ENCODE measurements around the gene MBD6.
"Not testable (repeated sequence)": the region's sequence is repeated elsewhere in the genome, so short reads cannot be mapped to it uniquely, and the experiment has no call there.

MBD6 gene

DNA sequence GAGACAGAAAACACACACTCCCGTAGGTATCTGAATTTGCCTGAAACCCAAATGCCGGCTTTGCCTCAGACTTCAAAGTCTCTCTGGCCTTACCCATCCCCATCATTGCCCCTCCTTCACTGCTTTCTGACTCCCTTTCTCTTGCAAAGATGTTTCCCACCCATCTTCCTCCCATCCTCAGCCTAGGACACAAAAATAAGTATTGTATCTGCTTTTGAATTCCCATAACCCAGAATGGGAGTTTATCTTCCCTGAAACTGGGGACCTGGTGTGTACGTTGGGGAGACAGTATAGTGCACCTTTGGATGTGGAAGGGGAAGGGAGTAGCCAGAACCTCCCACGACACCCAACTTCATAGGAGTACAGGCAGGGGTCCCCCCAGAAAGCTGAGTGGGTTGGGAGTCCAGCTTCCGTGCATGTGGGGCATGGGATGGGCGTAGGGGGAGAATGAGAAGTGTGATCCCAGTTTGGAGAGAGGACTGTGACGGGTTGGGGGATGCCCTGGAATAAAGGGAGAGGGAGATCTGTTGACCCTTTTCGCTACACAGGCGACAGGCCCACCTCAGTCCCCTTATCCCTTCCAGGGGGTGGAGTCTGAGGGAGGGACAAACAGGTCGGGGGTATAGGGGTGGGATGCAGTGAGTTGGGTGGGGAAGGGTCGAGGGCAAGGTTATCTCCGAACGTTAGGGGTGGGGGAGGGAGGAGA, 26.7 kb downstream of the MBD6 start:
- no peak for DNase-seq (ENCODE audit: low read depth in 2 of 2)

DNA sequence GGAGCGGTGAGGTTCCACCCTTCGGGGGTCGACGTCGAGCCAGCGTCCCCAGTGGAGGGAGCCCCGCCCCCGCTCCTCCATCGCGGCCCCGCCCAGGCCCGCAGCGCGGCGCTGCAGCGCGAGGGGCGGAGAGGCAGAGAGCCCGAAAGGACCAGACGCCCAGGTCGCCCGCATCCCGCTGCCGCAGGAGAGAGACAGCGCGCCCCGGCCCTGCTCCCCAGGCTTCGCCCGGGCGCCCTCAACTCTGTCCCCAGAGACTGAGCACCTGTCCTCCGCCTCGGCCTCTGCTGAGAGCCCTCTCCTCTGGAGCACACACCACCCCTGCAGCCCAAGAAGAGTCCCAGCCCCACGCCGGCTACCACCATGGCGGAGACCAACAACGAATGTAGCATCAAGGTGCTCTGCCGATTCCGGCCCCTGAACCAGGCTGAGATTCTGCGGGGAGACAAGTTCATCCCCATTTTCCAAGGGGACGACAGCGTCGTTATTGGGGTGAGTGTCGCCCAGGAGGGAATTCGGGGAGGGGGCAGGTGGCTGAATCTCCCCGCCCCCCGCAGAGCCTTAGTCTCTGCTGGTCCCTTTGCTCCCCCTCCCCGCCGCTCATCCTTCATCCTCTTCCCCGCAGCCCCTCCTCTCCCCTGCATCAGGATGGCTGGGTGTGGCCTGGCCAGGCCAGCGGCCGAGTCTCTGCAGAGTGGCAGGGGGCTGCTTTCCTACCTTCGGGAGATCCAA, 27.5 kb downstream of the MBD6 start, which contains the start of gene KIF5A:
Gene KIF5A, plus strand, starts transcription at position 136 of the 732 bp plus-strand sequence. Its CDS starts 228 bp downstream, at position 364.
- peak; percentile 25 to 52 for DNase-seq (ENCODE audit: low read depth in 2 of 2)

GRCh38 chr12:57550641-57551549, 28.3 kb downstream of the MBD6 start:
- no peak for DNase-seq (ENCODE audit: low read depth in 2 of 2)

DNA sequence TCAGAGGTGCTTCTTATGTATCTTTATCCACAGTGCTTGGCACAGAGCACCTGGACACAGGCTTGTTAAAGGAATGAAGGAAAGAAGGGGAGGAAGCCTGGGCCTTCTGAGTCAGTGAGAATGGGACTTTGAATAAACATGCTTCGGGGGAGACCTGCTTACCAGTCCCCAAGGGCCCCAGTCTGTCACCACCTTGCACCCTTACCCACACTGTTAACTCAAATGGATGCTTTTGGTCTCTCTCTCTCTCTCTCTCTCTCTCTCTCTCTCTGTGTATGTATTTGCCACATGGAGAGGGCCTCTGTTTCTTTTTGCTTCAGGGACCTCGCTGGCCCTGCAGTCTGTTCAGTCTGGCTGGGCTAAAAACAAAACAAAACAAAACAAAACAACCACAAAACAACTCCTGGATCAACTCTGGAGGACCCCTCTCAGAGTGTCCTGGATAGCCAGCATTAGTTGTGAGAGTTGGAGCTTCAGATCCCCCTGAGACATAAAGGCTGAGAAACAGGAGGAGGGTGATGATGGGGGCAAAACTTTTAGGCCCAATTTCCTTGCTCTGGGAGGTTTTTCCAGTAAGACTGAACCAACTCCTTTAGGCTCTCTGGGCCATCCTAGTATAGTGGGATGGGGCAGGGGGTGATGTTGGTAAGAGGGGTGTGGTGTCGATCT, 29.1 kb downstream of the MBD6 start:
- no peak for DNase-seq (ENCODE audit: low read depth in 2 of 2)

GRCh38 chr12:57552306-57552651, 29.7 kb downstream of the MBD6 start:
- DNase-seq (ENCODE audit: low read depth in 2 of 2), result no peak

DNA sequence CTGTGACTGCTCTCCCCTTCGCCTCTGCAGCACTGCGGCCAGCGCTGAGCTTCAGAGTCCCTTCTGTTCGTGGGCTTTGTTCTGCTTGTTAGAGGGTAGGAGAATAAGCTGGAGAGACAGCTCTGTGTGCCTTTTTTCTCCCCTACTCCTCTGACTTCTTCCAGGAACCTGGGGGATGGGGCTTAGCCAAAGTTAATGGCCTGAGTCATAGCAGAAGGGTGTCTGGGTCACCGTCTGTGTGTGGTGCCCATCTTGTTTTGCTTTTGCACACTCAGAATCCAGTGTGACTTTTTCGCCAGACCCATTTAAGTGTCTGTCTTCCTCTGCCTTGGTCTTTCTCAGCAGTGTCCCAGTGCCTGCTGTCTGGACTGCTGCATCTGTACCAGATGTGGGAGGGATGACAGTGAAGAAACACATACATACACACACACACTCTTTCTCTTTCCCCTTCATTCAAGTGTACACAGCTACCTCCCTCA, 30.2 kb downstream of the MBD6 start:
- DNase-seq (ENCODE audit: low read depth in 2 of 2), result no peak

- no peak for DNase-seq (ENCODE audit: low read depth in 2 of 2)
Measured at GRCh38 chr12:57553343-57554202, 30.9 kb downstream of the MBD6 start.

- DNase-seq (ENCODE audit: low read depth in 2 of 2), result no peak
Measured at GRCh38 chr12:57554453-57554852, 31.8 kb downstream of the MBD6 start.

DNA sequence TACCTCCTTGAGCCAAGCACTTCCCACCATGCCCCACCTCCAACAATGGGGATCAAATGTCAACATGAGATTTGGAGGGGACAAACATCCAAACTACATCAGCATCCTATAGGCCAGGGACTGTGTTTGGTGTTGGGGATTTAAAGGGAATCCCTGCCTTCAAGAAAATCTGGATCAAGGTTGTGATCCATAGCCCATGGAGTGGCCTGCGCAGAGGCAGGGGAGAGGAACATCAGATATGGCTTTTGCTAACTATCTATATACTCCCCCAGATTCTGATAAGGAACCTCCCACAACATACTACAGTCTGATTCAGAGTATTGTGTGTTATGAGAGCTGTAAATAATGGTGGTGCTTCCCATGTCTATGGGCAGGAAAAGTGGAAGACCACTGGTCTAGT, 32.3 kb downstream of the MBD6 start:
- no peak for DNase-seq (ENCODE audit: low read depth in 2 of 2)

- no peak for DNase-seq (ENCODE audit: low read depth in 2 of 2)
Measured at GRCh38 chr12:57558864-57559263, 36.2 kb downstream of the MBD6 start.

DNA sequence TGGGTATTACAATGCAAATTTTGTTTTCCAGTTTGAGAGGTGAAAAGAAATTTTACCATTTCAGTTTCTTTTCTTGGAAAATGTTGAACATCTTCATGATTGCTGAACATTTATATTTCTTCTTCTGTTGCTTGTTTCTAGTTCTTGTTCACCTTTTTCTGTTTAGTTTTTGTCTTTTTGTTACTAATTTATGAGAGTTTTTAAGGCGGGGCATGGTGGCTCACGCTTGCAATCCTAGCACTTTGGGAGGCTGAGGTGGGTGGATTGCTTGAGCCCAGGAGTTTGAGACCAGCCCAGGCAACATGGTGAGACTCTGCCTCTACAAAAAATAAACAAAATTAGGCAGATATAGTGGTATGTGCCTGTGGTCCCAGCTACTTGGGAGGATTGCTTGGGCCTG, 37.9 kb downstream of the MBD6 start:
- DNase-seq (ENCODE audit: low read depth in 2 of 2), result no peak

- DNase-seq (ENCODE audit: low read depth in 2 of 2), result not testable (repeated sequence)
Measured at GRCh38 chr12:57561117-57561516, 38.5 kb downstream of the MBD6 start.

- no peak for DNase-seq (ENCODE audit: low read depth in 2 of 2)
Measured at GRCh38 chr12:57563358-57563757, 40.7 kb downstream of the MBD6 start.

- no peak for DNase-seq (ENCODE audit: low read depth in 2 of 2)
Measured at GRCh38 chr12:57564178-57564740, 41.6 kb downstream of the MBD6 start.

DNA sequence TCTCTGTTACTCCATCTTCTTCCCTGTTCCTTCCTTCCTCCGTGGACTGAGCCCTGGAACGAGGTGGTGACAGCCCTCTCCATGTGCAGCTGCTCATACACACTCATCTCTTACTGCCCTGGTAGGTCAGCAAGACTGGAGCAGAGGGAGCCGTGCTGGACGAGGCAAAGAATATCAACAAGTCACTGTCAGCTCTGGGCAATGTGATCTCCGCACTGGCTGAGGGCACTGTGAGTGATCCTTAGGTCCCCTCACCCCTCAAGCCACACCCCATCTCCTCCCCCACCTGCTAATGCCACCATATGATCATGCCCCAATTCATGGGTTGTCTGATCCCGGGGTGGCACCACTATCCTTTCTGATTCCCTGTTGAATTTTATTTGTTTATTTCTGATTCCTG, 46.2 kb downstream of the MBD6 start:
- DNase-seq (ENCODE audit: low read depth in 2 of 2), result no peak

- DNase-seq (ENCODE audit: low read depth in 2 of 2), result no peak
Measured at GRCh38 chr12:57569858-57570257, 47.2 kb downstream of the MBD6 start.

- DNase-seq (ENCODE audit: low read depth in 2 of 2), result not testable (repeated sequence)
Measured at GRCh38 chr12:57570438-57570837, 47.8 kb downstream of the MBD6 start.

DNA sequence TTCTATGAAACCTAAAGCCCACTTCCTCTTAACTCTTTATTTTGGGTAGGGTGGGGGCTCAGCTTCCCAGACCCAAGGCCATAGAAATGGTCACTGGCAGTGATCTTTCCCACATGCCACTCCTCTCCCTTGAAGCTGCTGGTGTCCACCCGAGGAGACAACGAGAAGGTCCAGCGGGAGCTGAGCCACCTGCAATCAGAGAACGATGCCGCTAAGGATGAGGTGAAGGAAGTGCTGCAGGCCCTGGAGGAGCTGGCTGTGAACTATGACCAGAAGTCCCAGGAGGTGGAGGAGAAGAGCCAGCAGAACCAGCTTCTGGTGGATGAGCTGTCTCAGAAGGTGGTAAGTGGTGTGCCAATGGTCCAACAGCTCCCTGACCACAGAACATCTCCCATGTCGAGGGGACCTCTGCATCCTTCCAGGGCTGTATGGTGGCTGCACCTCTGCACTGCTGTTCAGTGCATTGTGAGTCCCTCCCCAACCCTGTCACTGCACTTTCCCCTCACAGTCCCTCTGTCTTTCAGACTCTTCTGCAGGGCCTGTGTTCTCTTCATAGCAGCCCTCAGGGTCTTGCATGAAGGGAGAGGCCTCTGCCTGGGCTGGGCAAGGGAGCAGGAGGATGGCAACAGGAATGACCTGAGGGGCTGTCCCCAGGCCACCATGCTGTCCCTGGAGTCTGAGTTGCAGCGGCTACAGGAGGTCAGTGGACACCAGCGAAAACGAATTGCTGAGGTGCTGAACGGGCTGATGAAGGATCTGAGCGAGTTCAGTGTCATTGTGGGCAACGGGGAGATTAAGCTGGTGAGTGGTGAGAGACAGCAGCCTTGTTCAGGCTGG, 49.5 kb downstream of the MBD6 start:
- no peak for DNase-seq (ENCODE audit: low read depth in 2 of 2)

- no peak for DNase-seq (ENCODE audit: low read depth in 2 of 2)
Measured at GRCh38 chr12:57574795-57575194, 52.2 kb downstream of the MBD6 start.

All from stimulated activated CD4-positive, alpha-beta T cell treated with anti-CD3 and anti-CD28 coated beads, Interleukin-1b, Interleukin-23, amount 100 ng/mL, for 4 hours (primary cell).